Fibroblast of lung (primary cell): Measurements from ENCODE around the gene UCP3. TPM values are rescaled to one million over a fixed set of nuclear protein-coding genes. Genes with fewer than 3 reads are reported as not detected.

Source experiments
- DNase-seq, 2 donors: peaks; one replicate each; pipeline versions ENCODE4 v3.0.0 to v3.0.0-alpha.2; 2010; ENCODE audit warnings: low read depth in 2 of 2
- H2AFZ ChIP-seq: 2 replicates; pipeline ENCODE4 v1.5.1; 2012; ENCODE audit warnings: low read length, control low read depth, inconsistent platforms
- H3K27ac ChIP-seq: 2 replicates; pipeline ENCODE4 v1.5.1; 2011; ENCODE audit warnings: low read length, control low read depth; ENCODE audit not compliant: insufficient read depth
- H3K27me3 ChIP-seq: 2 replicates; pipeline ENCODE4 v1.5.1; 2011; ENCODE audit warnings: mild to moderate bottlenecking, low read length; ENCODE audit not compliant: control insufficient read depth, insufficient read depth
- H3K36me3 ChIP-seq: 2 replicates; pipeline ENCODE4 v1.5.1; 2011; ENCODE audit warnings: low read length; ENCODE audit not compliant: control insufficient read depth, insufficient read depth
- H3K4me1 ChIP-seq: 2 replicates; pipeline ENCODE4 v1.5.1; 2011; ENCODE audit warnings: low read length; ENCODE audit not compliant: control insufficient read depth, insufficient read depth; ENCODE audit errors: extremely low read depth
- H3K4me2 ChIP-seq: 2 replicates; pipeline ENCODE4 v1.5.1; 2011; ENCODE audit warnings: low read length, control low read depth; ENCODE audit not compliant: insufficient read depth; ENCODE audit errors: extremely low read depth
- H3K4me3 ChIP-seq, 4 experiments: fragments of 200-600 bp in 1 of 4; sonication (generic) in 1 of 4; replicated peaks in 1 of 4; 2 replicates each; pipeline ENCODE4 v1.5.1; 2011 to 2016; ENCODE audit warnings: low read length in 4 of 4, low read depth in 3 of 4, mild to moderate bottlenecking in 3 of 4, control low read depth in 2 of 4, inconsistent platforms in 1 of 4, mixed read lengths in 1 of 4; ENCODE audit not compliant: insufficient read depth in 1 of 4; ENCODE audit errors: control extremely low read depth in 1 of 4
- H3K79me2 ChIP-seq: 2 replicates; pipeline ENCODE4 v1.5.1; 2012; ENCODE audit warnings: mild to moderate bottlenecking, low read length, inconsistent platforms; ENCODE audit not compliant: control insufficient read depth, insufficient read depth
- H3K9ac ChIP-seq: 2 replicates; pipeline ENCODE4 v1.5.1; 2011; ENCODE audit warnings: mild to moderate bottlenecking, low read length, control low read depth; ENCODE audit not compliant: insufficient read depth
- H3K9me3 ChIP-seq: 2 replicates; pipeline ENCODE4 v1.5.1; 2012; ENCODE audit warnings: low read depth, low read length; ENCODE audit not compliant: control insufficient read depth, insufficient read depth
- H4K20me1 ChIP-seq: 2 replicates; pipeline ENCODE4 v1.5.1; 2011; ENCODE audit warnings: low read length; ENCODE audit not compliant: control insufficient read depth, insufficient read depth; ENCODE audit errors: extremely low read depth
- CTCF ChIP-seq, 2 donors: IDR thresholded peaks in 1 of 2; conservative IDR thresholded peaks in 1 of 2; 1 replicate in 1 of 2; 2 replicates in 1 of 2; pipeline ENCODE4 v1.5.1; 2011 to 2012; ENCODE audit warnings: low read length in 2 of 2, control low read depth in 1 of 2, inconsistent platforms in 1 of 2, low read depth in 1 of 2, mild to moderate bottlenecking in 1 of 2
- EZH2 ChIP-seq: IDR thresholded peaks from 2 replicates; pipeline ENCODE4 v1.5.1; 2012; ENCODE audit warnings: low read length, control low read depth, mild to moderate bottlenecking; ENCODE audit errors: missing control alignments
- polyA plus RNA-seq, 2 donors: library from polyadenylated mRNA; depleted of rRNA in 1 of 2; stranded (reverse) in 1 of 2; unstranded in 1 of 2; fragments of >200 nt; gene quantifications; 2 replicates each; pipeline ENCODE4 v1.2.1, GENCODE V29; 2011 to 2012; ENCODE audit warnings: missing spikeins in 1 of 2
- total RNA-seq: library from RNA; depleted of rRNA; stranded (reverse); fragments of >200 nt; gene quantifications from 2 replicates; pipeline ENCODE4 v1.2.1, GENCODE V29; 2014

UCP3 gene
- total and polyA plus RNA-seq, 2 donors (not counting 1 experiment from before 2014, with no cell fraction given) = 0.18 to 0.33 TPM

GRCh38 chr11:73976451-73977151, 32.3 kb downstream of the UCP3 start:
- no peaks in the 10 kb centered on the region for H3K27me3 ChIP-seq
- no peak overlapping the region for H3K9ac ChIP-seq
- TF ChIP-seq CTCF (conservative IDR thresholded peaks at IDR 0.05 in 1 of 2, IDR thresholded peaks at IDR 0.05 in 1 of 2; ENCODE audit: low read depth in 1 of 2, low read length in 2 of 2) = no peak
- TF ChIP-seq EZH2 = no peak
- H3K79me2 ChIP-seq = no peaks in the 10 kb centered on the region
- no peak overlapping the region for H3K27ac ChIP-seq
- DNase-seq = no peak
- H3K4me2 ChIP-seq = no peak overlapping the region
- peaks cover 1% of the 10 kb centered on the region for H3K36me3 ChIP-seq
- no peaks in the 10 kb centered on the region for H4K20me1 ChIP-seq
- H3K9me3 ChIP-seq = no peaks in the 10 kb centered on the region
- H3K4me3 ChIP-seq = no peak overlapping the region
- peaks cover 7% of the 10 kb centered on the region for H3K4me1 ChIP-seq
- no peak overlapping the region for H2AFZ ChIP-seq

- Histone ChIP-seq H4K20me1 (no peaks in the 10 kb centered on the region), H3K79me2 (no peaks in the 10 kb centered on the region), H3K27ac (no peak overlapping the region), H3K4me3 (no peak overlapping the region), H2AFZ (no peak overlapping the region), H3K9me3 (no peaks in the 10 kb centered on the region), H3K36me3 (peaks cover 1% of the 10 kb centered on the region), H3K4me1 (peaks cover 7% of the 10 kb centered on the region), H3K9ac (no peak overlapping the region), H3K4me2 (no peak overlapping the region), H3K27me3 (no peaks in the 10 kb centered on the region)
- DNase-seq = no peak
- TF ChIP-seq EZH2 (no peak), CTCF (conservative IDR thresholded peaks at IDR 0.05 in 1 of 2, IDR thresholded peaks at IDR 0.05 in 1 of 2; ENCODE audit: low read depth in 1 of 2, low read length in 2 of 2) (no peak)
Measured at GRCh38 chr11:73975479-73975757, 33.5 kb downstream of the UCP3 start.

- Histone ChIP-seq H4K20me1 (no peaks in the 10 kb centered on the region), H2AFZ (no peak overlapping the region), H3K4me3 (no peak overlapping the region), H3K79me2 (no peaks in the 10 kb centered on the region), H3K27me3 (no peaks in the 10 kb centered on the region), H3K4me2 (no peak overlapping the region), H3K9ac (no peak overlapping the region), H3K9me3 (no peaks in the 10 kb centered on the region), H3K36me3 (peaks cover 1% of the 10 kb centered on the region), H3K27ac (no peak overlapping the region), H3K4me1 (peaks cover 7% of the 10 kb centered on the region)
- no peak for TF ChIP-seq CTCF (conservative IDR thresholded peaks at IDR 0.05 in 1 of 2, IDR thresholded peaks at IDR 0.05 in 1 of 2; ENCODE audit: low read depth in 1 of 2, low read length in 2 of 2)
- TF ChIP-seq EZH2 = no peak
- DNase-seq = no peak
Measured at GRCh38 chr11:73974604-73975478, 34.0 kb downstream of the UCP3 start.
